ENCODE measurements around the gene ZNF117. TPM values are rescaled to one million over a fixed set of nuclear protein-coding genes. Genes with fewer than 3 reads are reported as not detected.
"Not testable (repeated sequence)": the region's sequence is repeated elsewhere in the genome, so short reads cannot be mapped to it uniquely, and the experiment has no call there.

The ZNF117 gene
- polyA plus RNA-seq, 2 of the 4 experiments (the other 2 are of a cell fraction), result 0.98 to 1.3 TPM

DNA sequence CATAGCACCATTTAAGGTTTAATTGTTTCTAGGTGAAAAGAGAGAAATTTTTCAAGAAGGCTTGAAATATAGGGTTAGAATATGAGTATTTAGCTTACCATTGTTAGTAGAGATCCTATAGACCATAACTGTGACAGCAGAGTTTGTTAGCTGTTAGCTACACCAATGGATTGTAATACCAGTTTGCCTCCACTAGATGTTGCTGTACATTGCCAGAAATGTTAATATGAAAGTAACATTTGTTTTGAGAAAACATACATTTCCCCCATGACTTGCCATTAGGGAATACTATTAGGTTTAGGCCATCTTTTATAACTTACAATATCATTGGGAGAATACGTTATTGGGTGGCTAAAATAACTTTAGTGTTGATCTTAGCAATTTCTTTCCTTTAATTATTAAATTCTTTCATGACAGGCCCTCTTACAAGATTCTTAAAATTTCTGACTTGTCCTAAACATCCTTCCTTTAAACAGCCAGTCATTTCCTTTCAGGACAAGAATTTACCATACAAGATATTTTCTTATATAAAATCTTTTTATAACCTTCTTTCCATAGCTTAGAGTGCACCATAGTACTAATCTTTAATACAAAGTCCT, 39.5 kb downstream of the ZNF117 start:
- Histone ChIP-seq H3K27ac (no peak overlapping the region), H3K9me3 (peaks cover 11% of the 10 kb centered on the region; the same call in 1 of the 3 replicates), H3K4me3 (no peak overlapping the region), H3K4me1 (no peaks in the 10 kb centered on the region), H3K4me2 (no peak overlapping the region)
- ChIA-PET POLR2A (no interaction called here), CTCF (interaction anchor here (1.2 to 1.4 kb wide), 4 partner anchors 11 to 356 kb away, joined by 3 to 8 read pairs (median 4); partner anchors contain the start of gene ZNF273)
- FAIRE-seq (no peak), DNase-seq (ENCODE audit: low read depth in 1 of 2, low spot score in 1 of 2) (peak; percentile 3 to 46), ATAC-seq (0 out of 6 replicates have a peak, but pooled peaks of 1 of the 2 experiments have one; percentile 38)
- TF ChIP-seq CTCF (IDR thresholded peaks at IDR 0.05) (peak; percentile 49), RAD21 (conservative IDR thresholded peaks at IDR 0.05 in 1 of 2, IDR thresholded peaks at IDR 0.05 in 1 of 2) (peak in 1 of 2 experiments; percentile 64; a peak in 4 of 5 replicates), SMC3 (IDR thresholded peaks at IDR 0.05) (peak; percentile 34; the same call in 1 of the 3 replicates), PHF8 (IDR thresholded peaks at IDR 0.05; ENCODE audit: borderline replicate concordance, low read depth) (no peak)
- WGBS (ENCODE audit: missing lambda C conversion rate), result 0% methylated on average over 1 of the region's 1 CpG

DNA sequence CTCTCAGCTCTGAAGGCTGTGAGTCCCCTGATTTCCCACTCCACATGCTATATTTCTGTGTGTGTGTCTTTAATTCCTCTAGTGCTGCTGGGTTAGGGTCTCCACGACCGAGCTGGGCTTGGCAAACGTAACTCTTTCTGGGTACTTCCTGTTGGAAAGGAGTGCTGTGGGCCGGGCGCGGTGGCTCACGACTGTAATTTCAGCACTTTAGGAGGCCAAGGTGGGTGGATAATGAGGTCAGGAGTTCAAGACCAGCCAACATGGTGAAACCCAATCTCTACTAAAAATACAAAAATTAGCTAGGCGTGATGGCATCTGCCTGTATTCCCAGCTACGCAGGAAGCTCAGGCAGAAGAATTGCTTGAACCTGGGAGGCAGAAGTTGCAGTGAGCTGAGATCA, 40.2 kb downstream of the ZNF117 start:
- H3K4me2 ChIP-seq; H3K4me1 ChIP-seq; H3K4me3 ChIP-seq; ATAC-seq; DNase-seq (ENCODE audit: low read depth in 1 of 2, low spot score in 1 of 2); H3K27ac ChIP-seq; FAIRE-seq; POLR2A ChIA-PET: not testable (repeated sequence)
- 39% methylated on average over 9 of the region's 9 CpGs for WGBS (ENCODE audit: missing lambda C conversion rate)
- H3K9me3 ChIP-seq, result peaks cover 10% of the 10 kb centered on the region; the same call in 1 of the 3 replicates
- CTCF ChIA-PET, result interaction anchor here (1.3 to 1.4 kb wide), 3 partner anchors 11 to 47 kb away, joined by 3 to 8 read pairs (median 4); partner anchors contain the start of gene ZNF273

DNA sequence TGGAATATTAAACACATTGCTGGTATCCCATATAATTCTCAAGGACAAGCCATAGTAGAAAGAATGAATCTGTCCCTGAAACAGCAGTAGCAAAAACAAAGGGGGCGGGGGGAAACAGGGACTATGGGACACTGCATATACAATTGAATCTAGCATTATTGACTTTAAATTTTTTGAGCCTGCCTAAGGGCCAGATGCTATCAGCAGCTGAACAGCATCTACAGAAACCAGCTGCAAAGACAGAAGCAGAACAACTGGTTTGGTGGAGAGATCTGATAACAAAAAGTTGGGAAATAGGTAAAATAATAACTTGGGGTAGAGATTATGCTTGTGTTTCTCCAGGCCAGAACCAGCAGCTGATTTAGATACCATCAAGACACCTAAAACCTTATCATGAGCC, 42.1 kb downstream of the ZNF117 start:
- 0% methylated on average over 1 of the region's 1 CpG for WGBS (ENCODE audit: missing lambda C conversion rate)
- H3K27ac ChIP-seq; ATAC-seq; H3K4me1 ChIP-seq; H3K4me2 ChIP-seq; POLR2A ChIA-PET; DNase-seq (ENCODE audit: low read depth in 1 of 2, low spot score in 1 of 2); H3K9me3 ChIP-seq; H3K4me3 ChIP-seq; FAIRE-seq: not testable (repeated sequence)
- CTCF ChIA-PET, result interaction anchor here (1.5 kb wide), 1 partner anchor 359 kb away, joined by 4 read pairs; no protein-coding TSS in a partner anchor

GRCh38 chr7:64947252-64948000, 43.4 kb downstream of the ZNF117 start:
- ChIA-PET CTCF (no interaction called here), POLR2A (interaction anchor here (0.6 kb wide), 1 partner anchor 385 kb away, joined by 3 read pairs; no protein-coding TSS in a partner anchor)
- peaks cover 14% of the 10 kb centered on the region; the same call in 2 of the 3 replicates for H3K9me3 ChIP-seq
- H3K4me3 ChIP-seq, result no peak overlapping the region
- no peak for DNase-seq (ENCODE audit: low read depth in 1 of 2, low spot score in 1 of 2)
- H3K27ac ChIP-seq, result no peak overlapping the region
- 28% methylated on average over 12 of the region's 59 CpGs for WGBS (ENCODE audit: missing lambda C conversion rate)
- no peak for FAIRE-seq
- H3K4me1 ChIP-seq, result no peaks in the 10 kb centered on the region
- H3K4me2 ChIP-seq, result no peak overlapping the region
- TF ChIP-seq POLR2A (IDR thresholded peaks at IDR 0.05; ENCODE audit: low read length) (no peak), FOXS1 (CRISPR knock-in tag; IDR thresholded peaks at IDR 0.05) (no peak), GATA3 (IDR thresholded peaks at IDR 0.05; ENCODE audit: borderline replicate concordance) (no peak), RCOR1 (IDR thresholded peaks at IDR 0.05; ENCODE audit: low read depth, low read length) (no peak), NPAS2 (CRISPR knock-in tag; IDR thresholded peaks at IDR 0.05; ENCODE audit: borderline replicate concordance) (no peak)
- ATAC-seq, result no peak

DNA sequence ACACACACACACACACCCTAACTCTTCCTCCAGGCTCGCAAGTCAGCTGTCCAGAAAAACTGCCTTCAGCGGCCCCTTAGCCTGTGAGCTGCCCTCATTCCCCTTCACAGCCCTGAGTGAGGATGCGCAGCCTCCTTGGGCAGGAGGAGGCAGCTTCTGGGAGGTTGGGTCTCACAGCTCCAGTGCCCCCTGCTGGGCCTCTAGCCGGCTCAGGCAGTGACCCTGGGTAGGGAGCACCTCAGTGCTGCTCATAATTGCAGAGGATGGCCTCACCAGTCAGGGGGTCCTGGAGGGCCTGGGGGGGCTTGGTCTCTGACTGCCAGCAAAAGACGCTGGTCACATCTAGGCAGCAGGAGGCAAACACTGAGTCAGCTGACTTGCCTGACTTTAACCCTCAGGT, 44.1 kb downstream of the ZNF117 start:
- ATAC-seq (no peak), FAIRE-seq (no peak), DNase-seq (ENCODE audit: low read depth in 1 of 2, low spot score in 1 of 2) (no peak)
- no peak overlapping the region for H3K4me2 ChIP-seq
- POLR2A ChIA-PET, result interaction anchor here (0.6 kb wide), 1 partner anchor 384 kb away, joined by 3 read pairs; no protein-coding TSS in a partner anchor
- TF ChIP-seq MAX (IDR thresholded peaks at IDR 0.05), result no peak
- TF ChIP-seq HDAC2 (IDR thresholded peaks at IDR 0.05), result no peak
- TF ChIP-seq MAZ (IDR thresholded peaks at IDR 0.05; ENCODE audit: borderline replicate concordance, low read depth, low read length), result no peak
- no peak for TF ChIP-seq PBX3 (IDR thresholded peaks at IDR 0.05)
- no peak overlapping the region for H3K4me3 ChIP-seq
- WGBS (ENCODE audit: missing lambda C conversion rate), result 36% methylated on average over 4 of the region's 5 CpGs
- no peak overlapping the region for H3K27ac ChIP-seq
- CTCF ChIA-PET, result no interaction called here
- peaks cover 16% of the 10 kb centered on the region; the same call in 2 of the 3 replicates for H3K9me3 ChIP-seq
- no peaks in the 10 kb centered on the region for H3K4me1 ChIP-seq
